Stimulated activated naive CD4-positive, alpha-beta T cell treated with Interleukin-2 at 50 U/mL for 16 hours (primary cell): ENCODE data around the gene ATG10.
A peak's percentile ranks its signal among the peaks of the same experiment; 100 is the strongest.

ENCODE experiments used
- DNase-seq: peaks from one replicate; lab custom pipeline; 2025; lab: John Stamatoyannopoulos, UW

Gene ATG10

DNA sequence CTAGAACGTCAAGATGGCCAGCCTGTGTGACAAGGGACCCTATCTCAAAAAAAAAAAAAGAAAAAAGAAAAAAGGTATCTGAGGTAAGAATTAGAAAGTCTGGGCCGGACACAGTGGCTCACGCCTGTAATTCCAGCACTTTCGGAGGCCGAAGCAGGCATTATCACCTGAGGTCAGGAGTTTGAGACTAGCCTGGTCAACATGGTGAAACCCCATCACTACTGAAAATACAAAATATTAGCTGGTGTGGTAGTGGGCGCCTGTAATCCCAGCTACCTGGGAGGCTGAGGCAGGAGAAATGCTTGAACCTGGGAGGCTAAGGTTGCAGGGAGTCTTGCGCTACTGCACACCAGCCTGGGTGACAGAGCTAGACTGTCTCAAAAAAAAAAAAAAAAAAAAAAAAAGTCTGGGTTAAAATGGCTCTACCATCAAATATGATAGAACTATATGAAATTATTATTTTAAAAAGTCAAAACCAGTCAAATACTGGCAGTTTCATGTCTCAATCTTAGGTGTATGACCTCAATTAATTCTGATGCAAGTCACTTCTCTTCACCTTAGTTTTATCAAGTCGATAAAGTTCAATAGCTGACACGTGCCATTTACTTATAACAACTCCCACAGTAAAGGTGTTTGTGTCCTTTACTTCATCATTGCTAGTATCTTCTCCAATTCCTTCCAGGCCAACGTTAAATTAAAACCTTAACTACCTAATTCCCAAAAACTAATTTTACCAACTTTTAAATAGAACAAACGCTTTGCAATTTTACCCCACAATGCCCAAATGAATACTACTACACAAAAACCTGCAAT is 305.2 kb downstream of the ATG10 start:
- DNase-seq: no peak

GRCh38 chr5:82277613-82277986 is 305.8 kb downstream of the ATG10 start:
- DNase-seq: no peak

DNA sequence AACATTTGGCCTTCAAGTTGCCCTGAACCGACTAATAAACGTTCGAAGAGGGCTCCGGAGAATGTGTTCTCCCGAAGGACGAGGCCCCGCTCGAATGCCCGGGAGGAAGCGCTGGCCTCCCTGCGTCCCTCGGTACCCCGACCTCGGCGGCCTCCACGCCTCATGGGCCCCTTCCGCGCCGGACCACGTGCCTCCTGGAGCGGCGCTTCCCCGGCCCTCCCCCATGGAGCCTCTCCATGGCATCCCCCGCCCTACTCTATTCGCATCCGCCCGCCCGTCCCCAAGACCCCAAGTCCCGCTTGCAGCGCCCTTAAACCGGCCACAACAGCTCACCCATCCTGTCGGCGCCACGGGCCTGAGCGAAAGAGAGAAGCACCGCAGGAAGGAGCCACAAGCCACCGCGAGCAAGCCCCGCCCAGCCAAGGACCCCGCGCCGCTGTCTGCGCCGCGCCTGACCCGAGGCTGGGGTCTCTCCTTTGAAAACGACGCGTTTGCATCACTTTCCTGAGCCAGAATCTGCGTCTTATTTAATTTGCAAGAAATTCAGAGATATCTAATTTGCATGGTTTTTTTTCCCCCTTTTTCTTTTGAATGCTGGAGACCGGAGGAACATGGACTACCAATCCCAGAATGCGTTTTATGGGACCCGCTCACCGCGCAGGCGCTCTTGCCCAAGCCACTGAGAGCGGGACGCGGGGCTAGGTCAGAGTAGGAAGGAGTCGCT is 306.3 kb downstream of the ATG10 start, which contains the start of gene RPS23:
Gene RPS23 (minus strand): TSS at position 368 of the 724 bp plus-strand sequence. CDS start 31 bp downstream, at position 337.
- DNase-seq: peak; percentile 84

DNA sequence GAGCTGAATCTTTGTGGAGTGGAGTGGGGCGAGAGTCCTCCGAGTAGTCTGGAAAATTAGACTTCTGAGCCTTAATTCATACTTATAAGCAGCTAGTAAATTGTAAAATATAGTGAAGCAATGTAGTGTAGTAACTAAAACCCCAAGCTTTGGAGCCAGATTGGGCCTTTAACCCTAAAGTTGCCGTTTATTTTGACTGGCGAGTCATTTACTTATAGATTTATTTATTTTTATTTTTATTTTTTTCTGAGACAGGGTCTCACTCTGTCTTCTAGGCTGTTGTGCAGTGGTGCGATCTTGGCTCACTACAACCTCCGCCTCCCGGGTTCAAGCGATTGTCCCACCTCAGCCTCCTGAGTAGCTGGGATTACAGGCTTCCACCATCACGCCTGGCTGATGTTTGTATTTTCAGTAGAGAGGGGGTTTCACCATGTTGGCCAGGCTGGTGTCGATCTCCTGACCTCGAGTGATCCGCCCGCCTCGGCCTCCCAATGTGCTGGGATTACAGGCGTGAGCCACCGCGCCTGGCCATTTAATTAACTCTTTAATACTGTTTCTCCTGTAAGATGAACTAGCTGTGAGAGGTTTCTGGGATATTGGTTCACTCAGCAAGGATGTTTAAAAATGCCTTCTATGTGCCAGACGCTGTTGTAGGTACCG is 307.0 kb downstream of the ATG10 start:
- no peak for DNase-seq

DNA sequence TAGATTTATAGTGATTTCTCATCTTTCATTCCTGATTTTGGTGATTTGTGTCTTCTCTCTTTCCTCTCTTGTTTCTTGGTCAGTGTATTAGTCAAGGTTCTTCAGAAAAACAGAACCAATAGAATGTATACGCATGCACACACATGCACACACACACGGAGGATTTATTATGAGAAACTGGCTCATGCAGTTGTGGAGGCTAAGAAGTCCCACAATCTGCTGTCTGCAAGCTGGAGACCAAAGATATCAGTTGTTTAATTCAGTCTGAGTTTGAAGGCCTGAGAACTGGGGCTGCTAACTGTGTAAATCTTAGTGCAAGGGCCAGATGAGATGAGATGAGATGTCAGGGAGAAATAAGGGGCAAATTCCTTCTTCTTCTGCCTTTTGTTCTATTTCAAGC is 312.1 kb downstream of the ATG10 start:
- no peak for DNase-seq

DNA sequence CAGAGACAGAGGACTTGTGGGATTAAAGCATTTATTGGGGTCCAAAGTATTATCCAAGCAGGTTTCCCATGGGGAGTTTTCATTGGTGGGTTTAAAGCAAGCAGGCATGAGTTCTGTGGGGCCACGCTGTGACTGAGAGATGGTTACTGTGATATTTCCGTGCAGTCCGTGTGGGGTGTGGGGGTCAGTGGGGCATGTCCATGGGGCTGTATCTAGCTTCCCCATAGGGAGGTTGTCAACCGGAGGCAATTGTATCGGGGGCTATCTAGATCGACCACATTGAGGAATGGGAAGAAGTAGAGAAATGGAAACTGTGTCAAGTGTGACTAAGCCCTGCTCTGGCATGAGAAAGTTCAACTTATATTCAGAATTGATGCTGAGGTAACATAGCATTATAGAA is 313.4 kb downstream of the ATG10 start:
- DNase-seq: no peak

DNA sequence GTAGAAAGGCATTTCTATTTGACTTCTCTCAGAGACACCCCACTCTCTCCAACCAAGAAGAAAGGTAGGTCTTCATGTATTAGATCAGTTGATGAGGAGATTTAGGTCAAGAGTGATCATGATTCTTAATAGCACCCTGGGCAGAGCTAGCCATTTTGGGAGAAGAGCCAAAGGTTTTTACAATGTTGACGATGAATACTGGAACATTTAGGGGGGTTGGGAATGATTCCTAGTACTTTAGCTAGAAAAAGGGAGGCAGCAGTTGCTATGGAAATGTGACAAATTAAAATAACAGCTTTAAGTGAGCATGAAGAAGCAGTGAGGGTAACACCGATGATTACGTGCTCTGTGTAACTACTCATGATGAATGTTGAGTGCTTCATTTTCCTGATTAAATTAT is 315.8 kb downstream of the ATG10 start:
- DNase-seq: no peak

DNA sequence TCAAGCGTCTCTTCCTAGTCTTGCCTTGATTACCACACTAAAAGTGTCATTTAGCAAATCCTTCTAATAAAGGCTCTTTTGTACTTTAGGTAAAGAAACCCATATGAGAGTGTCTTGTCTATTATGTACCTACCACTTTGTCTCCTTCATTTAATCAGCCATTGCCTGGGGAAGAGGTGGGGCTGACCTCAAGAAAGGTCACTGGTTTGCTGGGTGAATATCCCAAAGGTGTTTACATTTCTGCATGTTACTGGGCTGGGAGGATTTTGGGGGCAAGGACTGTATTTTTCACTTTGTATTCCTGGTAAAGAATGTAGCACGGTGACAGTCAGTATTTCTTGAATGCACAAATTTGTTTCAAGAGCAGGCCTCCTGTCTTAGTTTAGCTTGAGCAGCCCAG is 318.2 kb downstream of the ATG10 start:
- no peak for DNase-seq

DNA sequence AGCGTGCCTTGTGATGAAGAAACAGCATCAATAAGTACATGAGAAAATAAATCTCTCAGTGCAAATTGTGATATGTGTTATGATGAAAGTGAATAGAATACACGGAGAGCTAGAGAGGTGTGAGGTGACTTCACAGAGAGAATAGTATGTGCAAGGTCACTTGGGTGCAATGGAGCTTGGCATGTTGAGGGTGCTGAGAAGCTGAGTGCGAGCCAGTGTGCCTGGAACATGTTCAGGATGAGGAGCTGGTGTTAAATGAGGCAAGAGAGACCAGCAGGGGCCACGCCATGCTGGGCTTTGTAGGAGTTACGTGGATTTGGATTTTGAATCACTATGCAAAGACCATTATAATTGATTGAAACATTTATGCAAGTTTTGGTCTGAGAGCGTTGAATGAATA is 319.1 kb downstream of the ATG10 start:
- DNase-seq: no peak

- no peak for DNase-seq
Observed at GRCh38 chr5:82291420-82291819, 319.6 kb downstream of the ATG10 start.

GRCh38 chr5:82295144-82295543 is 323.3 kb downstream of the ATG10 start:
- DNase-seq: no peak

- no peak for DNase-seq
Observed at GRCh38 chr5:82295959-82296531, 324.2 kb downstream of the ATG10 start.

GRCh38 chr5:82296929-82297328 is 325.1 kb downstream of the ATG10 start:
- no peak for DNase-seq

DNA sequence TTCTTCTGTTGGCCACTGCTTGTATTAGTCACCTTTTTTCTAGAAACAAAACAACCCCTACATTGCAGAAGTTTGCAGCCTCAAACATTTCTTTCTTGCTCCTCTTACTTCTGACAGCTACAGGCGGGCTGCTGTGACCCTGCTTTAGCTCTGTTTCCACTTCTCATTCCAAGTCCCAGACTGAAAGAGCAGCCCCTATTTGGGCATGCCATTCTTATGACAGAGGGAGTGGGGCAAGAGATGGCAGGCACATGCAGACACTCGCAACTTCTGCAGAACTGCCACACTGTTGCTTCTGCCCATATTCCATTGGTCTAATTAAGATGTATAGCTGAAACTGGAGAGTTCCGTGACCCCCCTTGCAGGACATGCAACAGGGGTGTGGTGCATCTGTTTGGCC is 325.9 kb downstream of the ATG10 start:
- DNase-seq: no peak

DNA sequence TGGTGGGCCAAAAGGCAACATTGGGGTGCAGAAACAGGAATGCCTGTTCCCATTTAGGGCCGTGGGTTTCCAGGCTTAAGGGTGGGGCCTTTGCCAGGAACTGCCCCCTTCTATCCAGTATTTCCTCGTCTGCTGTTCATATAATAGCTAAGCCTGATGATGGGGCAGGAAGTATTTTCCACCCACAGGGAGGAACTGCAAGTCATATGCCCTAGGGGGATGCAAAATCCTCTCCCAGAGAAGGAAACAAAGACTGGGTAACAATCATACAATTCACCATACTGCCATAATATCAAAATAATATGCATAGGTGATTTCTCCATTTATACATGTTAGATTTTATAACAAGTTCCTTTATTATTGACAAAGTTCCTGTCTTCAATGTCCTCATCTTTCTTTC is 326.8 kb downstream of the ATG10 start:
- DNase-seq: no peak

DNA sequence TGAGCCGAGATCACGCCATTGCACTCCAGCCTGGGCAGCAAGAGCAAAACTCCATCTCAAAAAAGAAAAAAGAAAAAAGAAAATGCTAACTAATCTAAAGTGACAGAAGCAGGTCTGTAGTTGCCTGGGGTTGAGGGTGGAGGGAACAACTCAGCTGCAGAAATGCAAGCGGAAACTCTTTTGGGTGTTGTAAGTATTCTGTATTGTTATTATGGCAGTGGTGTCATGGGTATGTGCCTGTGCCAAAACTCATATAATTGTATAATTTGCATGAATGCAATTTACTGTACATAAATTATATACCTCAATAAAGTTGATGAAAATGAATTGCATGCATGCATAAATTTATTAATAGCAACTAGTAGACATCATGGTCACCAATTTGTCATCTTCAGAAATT is 329.4 kb downstream of the ATG10 start:
- no peak for DNase-seq
